Activated T-cell treated with anti-CD3 and anti-CD28 coated beads, Interleukin-2, amount 50 U/mL, for 48 hours (primary cell): ENCODE measurements around the gene ORM2.
A peak's percentile ranks its signal among the peaks of the same experiment; 100 is the strongest.

ENCODE experiments used
- DNase-seq, 2 experiments: peaks; one replicate each; pipeline ENCODE4 v3.0.0-alpha.2; 2020

The ORM2 gene

GRCh38 chr9:114350636-114351401, 21.1 kb downstream of the ORM2 start:
- DNase-seq, result no peak

GRCh38 chr9:114351932-114352331, 22.3 kb downstream of the ORM2 start:
- no peak for DNase-seq

- no peak for DNase-seq
Measured at GRCh38 chr9:114355821-114356220, 26.2 kb downstream of the ORM2 start.

GRCh38 chr9:114356792-114357191, 27.1 kb downstream of the ORM2 start:
- DNase-seq, result no peak

- DNase-seq, result no peak
Measured at GRCh38 chr9:114357360-114357759, 27.7 kb downstream of the ORM2 start.

GRCh38 chr9:114357911-114358328, 28.3 kb downstream of the ORM2 start:
- no peak for DNase-seq

GRCh38 chr9:114359801-114360200, 30.1 kb downstream of the ORM2 start:
- DNase-seq, result no peak

- DNase-seq, result no peak
Measured at GRCh38 chr9:114361542-114361941, 31.9 kb downstream of the ORM2 start.

- no peak for DNase-seq
Measured at GRCh38 chr9:114362394-114362793, 32.7 kb downstream of the ORM2 start.

- DNase-seq, result peak in 1 of 2 experiments; percentile 47
Measured at GRCh38 chr9:114363424-114363823, 33.8 kb downstream of the ORM2 start.

- DNase-seq, result no peak
Measured at GRCh38 chr9:114364134-114365041, 34.7 kb downstream of the ORM2 start.

GRCh38 chr9:114365194-114365593, 35.5 kb downstream of the ORM2 start:
- no peak for DNase-seq

- no peak for DNase-seq
Measured at GRCh38 chr9:114366334-114367128, 36.9 kb downstream of the ORM2 start.

- no peak for DNase-seq
Measured at GRCh38 chr9:114367366-114367765, 37.7 kb downstream of the ORM2 start.

GRCh38 chr9:114367772-114368569, 38.3 kb downstream of the ORM2 start:
- DNase-seq, result no peak

GRCh38 chr9:114369216-114370130, 39.8 kb downstream of the ORM2 start:
- DNase-seq, result no peak

GRCh38 chr9:114370251-114370967, 40.7 kb downstream of the ORM2 start:
- DNase-seq, result no peak

GRCh38 chr9:114370968-114371320, 41.3 kb downstream of the ORM2 start:
- no peak for DNase-seq

GRCh38 chr9:114371343-114371944, 41.8 kb downstream of the ORM2 start:
- no peak for DNase-seq
